GM19193 (cell line): ENCODE results near the gene SLC13A1.

ENCODE experiments used
- POLR2A ChIP-seq: IDR thresholded peaks from 4 replicates; pipeline ENCODE4 v1.6.1; 2011; ENCODE audit not compliant: insufficient read depth, insufficient read length; ENCODE audit errors: extremely low read depth

Gene SLC13A1

DNA sequence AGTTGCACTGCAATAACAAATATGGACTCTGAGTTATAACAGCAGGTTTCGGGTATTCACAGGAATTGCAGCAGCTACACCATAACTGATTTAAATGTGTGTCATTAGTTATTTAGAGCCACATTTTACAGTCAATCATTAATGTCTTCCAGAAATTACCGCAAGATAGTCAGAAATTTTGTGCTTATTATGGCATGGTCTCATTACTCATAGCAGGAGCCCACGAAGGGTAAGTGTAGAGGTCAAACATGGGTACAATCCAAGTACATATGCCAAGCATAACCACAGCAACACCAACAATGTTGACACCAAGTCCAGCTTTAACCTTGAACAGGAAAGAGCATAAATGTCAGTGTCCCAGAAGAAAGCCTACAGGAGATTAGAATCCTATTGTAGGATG lies 84.4 kb downstream of the SLC13A1 start:
- no peak for TF ChIP-seq POLR2A

DNA sequence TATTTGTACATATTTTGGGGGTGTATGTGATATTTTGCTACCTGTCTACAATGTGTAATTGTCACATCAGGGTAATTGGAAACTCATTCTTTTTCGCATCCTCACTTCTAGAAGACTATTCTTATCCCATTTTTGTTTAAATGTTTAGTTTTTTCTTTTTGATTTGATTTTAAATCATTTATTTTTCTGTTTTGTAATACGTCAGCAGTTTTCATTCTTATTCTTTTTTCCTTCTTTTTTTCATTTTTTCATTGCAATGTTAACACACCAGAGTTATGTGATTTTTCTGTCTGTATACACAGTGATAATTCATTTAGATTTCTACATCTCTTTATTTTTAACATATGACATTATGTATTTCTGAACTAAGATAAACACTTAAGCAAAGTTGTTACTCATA lies 85.5 kb downstream of the SLC13A1 start:
- no peak for TF ChIP-seq POLR2A

DNA sequence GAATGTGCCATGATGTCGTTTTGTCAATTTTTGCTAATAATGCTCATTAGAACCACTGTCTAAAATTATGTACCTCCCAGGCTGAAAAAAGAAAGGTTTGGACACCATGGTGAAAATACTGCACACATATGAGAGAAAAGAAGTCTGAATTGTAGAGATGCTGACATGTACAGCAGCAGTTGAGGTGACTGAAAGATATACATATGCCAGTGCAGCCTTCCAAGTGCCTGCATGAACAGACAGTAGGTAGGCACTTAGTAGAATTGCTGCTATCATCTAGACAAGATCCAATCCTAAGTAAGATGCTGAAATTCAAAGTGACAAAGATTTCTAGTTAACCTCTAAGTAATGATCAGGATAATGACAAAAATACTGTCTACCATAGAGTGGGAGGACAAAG lies 86.9 kb downstream of the SLC13A1 start:
- TF ChIP-seq POLR2A = no peak

DNA sequence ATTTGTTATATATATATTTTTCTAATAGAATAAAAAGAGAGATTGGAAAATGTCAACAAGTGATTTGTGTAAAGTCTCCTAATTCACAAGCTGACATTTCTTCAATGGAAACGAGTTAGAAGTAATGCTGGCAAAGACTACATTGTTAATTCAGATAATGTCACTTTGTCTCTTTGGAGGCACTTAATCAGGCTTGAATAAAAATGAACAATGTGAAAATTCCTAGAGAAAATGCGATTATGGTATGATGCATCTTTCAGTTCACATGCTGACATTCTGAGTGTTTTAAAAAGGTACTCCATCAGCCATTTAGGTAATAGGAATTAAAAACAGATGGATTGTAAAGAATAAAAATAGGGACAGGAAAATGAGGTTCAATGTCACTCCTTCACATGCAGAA lies 100.1 kb downstream of the SLC13A1 start:
- TF ChIP-seq POLR2A = no peak

DNA sequence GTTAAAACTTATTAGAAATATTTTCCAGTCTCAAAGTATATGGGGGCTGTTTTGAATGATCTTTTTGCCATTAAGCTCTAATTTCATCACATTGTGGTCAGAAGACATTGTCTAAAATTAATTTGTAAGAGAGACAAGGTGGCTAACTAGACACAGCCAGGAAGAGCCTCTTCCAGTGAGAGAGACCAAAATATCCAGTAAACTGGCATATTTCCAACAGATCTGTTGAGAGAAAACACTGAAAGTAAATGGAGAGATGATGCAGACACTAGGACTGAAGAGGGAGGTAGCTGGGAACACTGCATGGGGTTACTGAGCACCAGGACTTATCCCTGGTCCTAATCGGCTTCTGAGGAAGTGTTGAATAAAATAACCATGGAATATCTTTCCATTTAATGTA lies 102.8 kb downstream of the SLC13A1 start:
- no peak for TF ChIP-seq POLR2A

DNA sequence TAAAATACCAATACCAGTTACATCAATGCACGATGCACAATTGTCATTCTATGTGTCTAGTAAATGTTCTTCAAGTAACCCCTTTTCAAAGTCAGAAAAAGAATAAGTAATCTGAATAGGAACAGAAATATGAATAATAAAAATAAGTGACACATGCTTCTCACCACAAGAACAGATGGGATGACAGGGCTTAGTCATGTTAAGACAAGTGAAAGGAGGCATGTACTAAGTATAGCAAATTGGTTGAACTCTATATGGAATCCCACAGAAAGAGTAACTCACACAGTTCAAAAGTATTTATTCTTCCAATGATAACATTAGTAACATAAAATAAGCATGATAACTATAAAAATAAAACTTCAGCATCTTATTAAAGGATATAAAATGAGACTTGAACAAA lies 103.3 kb downstream of the SLC13A1 start:
- TF ChIP-seq POLR2A = no peak

DNA sequence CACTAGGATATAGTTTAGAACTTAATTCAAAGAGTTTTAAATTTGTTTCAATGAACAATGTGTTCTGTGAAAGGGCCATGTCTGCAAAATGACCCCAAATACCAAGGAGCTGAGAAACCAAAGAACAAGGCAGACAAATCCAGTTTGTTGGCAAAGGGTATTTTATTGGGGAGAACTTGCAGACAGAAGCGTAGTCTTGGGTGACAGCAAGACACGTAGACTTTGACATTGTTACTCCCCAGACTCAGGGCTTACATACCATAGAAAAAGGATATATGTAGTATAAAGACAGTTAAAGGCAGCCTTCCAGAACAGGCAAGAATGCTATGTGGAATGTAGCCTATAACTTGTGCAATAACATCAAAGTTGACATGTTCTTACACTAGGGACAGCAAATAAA lies 109.3 kb downstream of the SLC13A1 start:
- no peak for TF ChIP-seq POLR2A

DNA sequence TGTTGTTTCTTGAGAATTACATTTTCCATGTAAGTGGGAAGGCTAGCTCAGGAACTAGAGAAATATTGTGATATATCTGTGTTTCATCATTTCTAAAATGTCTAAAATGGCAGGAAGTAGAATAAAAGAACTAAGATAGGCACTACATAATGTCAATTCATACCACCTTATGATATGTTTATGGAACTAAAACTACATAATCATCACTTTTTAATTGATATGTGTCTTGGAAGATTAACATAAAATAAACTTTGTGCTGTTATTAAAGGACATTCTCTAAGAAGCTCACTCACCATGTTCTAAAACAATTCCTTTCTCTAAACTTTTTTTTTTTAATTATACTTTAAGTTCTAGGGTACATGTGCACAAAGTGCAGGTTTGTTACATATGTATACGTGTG lies 120.7 kb downstream of the SLC13A1 start:
- no peak for TF ChIP-seq POLR2A

DNA sequence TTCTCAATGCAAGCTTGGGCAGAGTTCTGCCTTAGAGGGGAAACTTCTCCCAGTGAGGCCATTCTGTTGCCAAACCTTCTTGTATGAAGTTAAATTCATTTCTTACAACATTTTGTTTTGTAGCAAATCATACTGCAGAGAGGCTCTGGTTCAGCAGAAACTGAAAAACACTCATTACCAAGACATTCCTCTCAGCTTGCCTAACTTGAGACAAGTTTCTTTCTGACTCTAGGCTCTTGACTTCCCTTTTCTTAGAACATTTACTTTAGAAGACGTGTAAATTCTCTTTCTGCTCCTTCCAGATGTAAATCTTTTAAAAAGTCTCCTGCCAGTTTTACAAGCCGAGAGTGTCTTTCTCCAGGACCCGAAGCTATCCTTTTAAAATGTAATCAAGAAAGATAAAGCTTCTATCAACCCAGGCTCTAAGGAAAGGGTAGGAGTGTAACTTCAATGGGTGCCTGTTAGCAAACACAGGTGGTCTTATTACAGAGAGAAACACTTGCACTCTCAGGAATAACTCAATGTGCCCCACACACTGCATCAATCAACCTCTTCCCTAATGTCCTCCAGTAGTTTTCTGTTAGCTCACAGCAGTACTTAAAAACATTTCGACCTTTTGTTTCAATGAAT lies 123.8 kb downstream of the SLC13A1 start:
- no peak for TF ChIP-seq POLR2A

DNA sequence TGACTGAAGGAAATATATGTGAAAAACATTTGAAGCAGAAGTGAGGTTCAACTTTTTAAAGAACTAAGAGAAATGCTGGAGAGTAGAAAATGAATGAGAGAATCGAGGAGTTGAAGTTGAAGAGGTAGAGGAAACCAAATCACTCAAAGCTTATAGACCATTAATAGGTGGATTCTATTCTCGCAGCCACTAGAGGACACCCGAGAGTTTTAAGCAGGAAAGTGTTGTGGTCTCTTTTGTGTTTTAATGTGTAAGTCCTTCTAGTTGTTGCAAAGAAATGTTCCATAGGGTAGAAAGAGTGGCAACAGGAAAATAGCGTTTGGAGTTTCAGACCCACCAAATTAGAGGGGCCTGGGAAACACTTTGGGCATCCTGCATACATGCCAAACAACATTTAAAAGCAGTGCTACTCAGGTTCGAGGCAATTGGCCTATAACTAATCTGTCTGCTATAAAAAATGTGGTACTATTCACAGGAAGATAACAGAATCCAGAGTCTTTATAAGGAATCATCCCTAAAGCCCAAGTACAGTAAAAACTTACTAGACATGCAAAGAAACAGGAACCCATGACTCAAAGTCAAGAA lies 129.0 kb downstream of the SLC13A1 start:
- TF ChIP-seq POLR2A = no peak

DNA sequence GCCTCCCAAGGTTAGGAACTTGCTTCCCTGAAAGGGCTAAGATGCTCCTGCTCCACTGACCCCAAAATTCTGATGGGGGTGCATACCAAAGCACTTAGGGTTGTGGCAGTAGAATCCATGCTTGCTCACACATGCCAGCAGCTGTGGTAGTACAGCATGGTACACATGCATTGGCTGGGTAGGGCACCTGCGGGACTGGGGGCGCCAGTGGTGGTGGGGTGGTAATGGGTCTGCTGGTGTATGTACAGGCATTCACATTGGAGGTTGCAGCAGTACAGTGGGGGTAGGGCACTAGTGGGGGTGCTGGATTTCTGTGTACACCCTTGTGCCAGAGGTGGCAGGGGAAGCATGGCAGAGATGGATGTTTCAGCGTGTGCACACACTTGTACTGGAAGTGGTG lies 132.0 kb downstream of the SLC13A1 start:
- no peak for TF ChIP-seq POLR2A
